ENCODE data around the gene ADORA2A. TPM values are rescaled to one million over a fixed set of nuclear protein-coding genes. Genes with fewer than 3 reads are reported as not detected.

The ADORA2A gene
- total and polyA plus RNA-seq, 2 of the 13 experiments (the other 11 are each of a cell fraction or from before 2014, with no cell fraction given): 3.3 to 5.0 TPM

DNA sequence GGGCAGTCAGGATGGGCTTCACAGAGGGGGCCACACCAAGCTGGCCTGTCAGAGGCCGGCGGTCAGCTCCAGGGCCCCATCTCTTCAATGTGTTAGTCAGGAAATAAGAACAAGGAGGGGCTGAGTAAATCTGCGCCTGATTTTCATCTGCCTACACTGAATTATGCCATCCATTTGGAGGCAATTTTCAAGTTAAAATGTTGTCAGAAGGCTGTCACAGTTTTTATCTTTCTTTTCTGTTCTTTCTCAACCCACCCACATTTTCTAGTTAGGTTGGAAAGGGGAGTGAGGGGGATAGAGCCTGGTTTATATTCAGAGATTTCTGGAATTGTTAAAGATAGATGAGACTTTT is 18.8 kb downstream of the ADORA2A start:
- intact Hi-C loops (cut with micrococcal nuclease; ENCODE audit: unreplicated experiment): no loop called here
- Histone ChIP-seq H3K9ac (ENCODE audit: insufficient read depth, low read depth, low read length) (no peak overlapping the region), H3K27me3 (ENCODE audit: control insufficient read depth in 1 of 2, insufficient read depth in 2 of 2, low read length in 2 of 2) (peaks cover 0 to 3% of the 10 kb centered on the region in 2 experiments; a peak in 2 of 5 replicates), H3K4me3 (replicated peaks in 1 of 3; ENCODE audit: insufficient read depth in 1 of 3, low read depth in 2 of 3, low read length in 3 of 3) (no peak overlapping the region), H3K4me1 (ENCODE audit: insufficient read depth, low read length) (peaks cover 31% of the 10 kb centered on the region), H3K36me3 (replicated peaks in 1 of 2; ENCODE audit: control insufficient read depth in 1 of 2, insufficient read depth in 2 of 2, low read length in 2 of 2) (no peaks in the 10 kb centered on the region; a peak in 1 of 5 replicates), H3K4me2 (ENCODE audit: low read depth, low read length) (no peak overlapping the region), H4K20me1 (ENCODE audit: insufficient read depth, low read length) (no peaks in the 10 kb centered on the region), H3K27ac (ENCODE audit: extremely low read length, insufficient read depth, low read length) (no peak overlapping the region), H3K79me2 (ENCODE audit: insufficient read depth, low read length) (no peaks in the 10 kb centered on the region), H2AFZ (ENCODE audit: low read length) (no peak overlapping the region), H3K9me3 (ENCODE audit: low read length) (no peaks in the 10 kb centered on the region)
- in situ Hi-C loops (cut with HindIII; ENCODE audit: extremely low pct_ligation_motif_present, low pct_unique_long_range_greater_than_20kb): no loop called here
- 55% methylated on average over 3 of the region's 3 CpGs for WGBS (ENCODE audit: low lambda C conversion rate)
- TF ChIP-seq EZH2 (conservative IDR thresholded peaks at IDR 0.05; ENCODE audit: low read depth, low read length) (no peak), RAD21 (CRISPR knock-in tag; IDR thresholded peaks at IDR 0.05) (no peak), SALL1 (CRISPR knock-in tag; IDR thresholded peaks at IDR 0.05) (no peak)
- no peak for DNase-seq (ENCODE audit: low spot score)
- ChIA-PET POLR2A (no interaction called here), CTCF (ENCODE audit: low intra/inter-chr PET ratio, low total read pairs) (no interaction called here)
- no peak for ATAC-seq
- no TSS peak for BruUV-seq (replicated peaks)
- no peak for FAIRE-seq

DNA sequence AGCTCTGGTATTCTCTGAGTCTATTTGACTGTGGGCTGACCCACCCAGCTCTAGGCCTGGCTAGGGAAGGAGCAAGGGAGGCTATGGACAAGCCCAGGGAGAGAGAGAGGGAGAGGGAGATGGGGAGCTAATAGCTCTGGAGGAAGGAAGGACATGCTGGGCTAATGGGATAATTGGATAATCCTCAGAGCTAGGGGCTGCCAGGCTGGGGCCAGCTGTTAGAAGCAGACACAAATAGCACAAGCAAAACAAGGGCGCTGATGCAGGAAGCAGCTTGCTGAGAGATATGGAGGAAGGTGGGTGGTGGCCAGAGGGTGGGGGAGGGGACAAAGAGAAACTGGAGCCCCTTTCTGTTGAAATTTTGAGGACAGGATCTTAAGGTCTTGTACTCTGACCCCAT is 23.2 kb downstream of the ADORA2A start:
- intact Hi-C loops (cut with micrococcal nuclease; ENCODE audit: unreplicated experiment): no loop called here
- no peaks in the 10 kb centered on the region for H4K20me1 ChIP-seq (ENCODE audit: insufficient read depth, low read length)
- TF ChIP-seq NCOA1 (CRISPR knock-in tag; IDR thresholded peaks at IDR 0.05) (no peak), FOXP1 (IDR thresholded peaks at IDR 0.05) (no peak), FOXP1 (CRISPR knock-in tag; IDR thresholded peaks at IDR 0.05) (no peak), ARHGAP35 (CRISPR knock-in tag; IDR thresholded peaks at IDR 0.05; ENCODE audit: borderline replicate concordance) (no peak), FOXK1 (CRISPR knock-in tag; IDR thresholded peaks at IDR 0.05; ENCODE audit: borderline replicate concordance, low read depth) (no peak), ZNF781 (CRISPR knock-in tag; IDR thresholded peaks at IDR 0.05; ENCODE audit: borderline replicate concordance, not compliant biosample characterization) (no peak), PCBP1 (IDR thresholded peaks at IDR 0.05; ENCODE audit: borderline replicate concordance, low read depth, low read length) (no peak), SYNCRIP (IDR thresholded peaks at IDR 0.05; ENCODE audit: insufficient read depth, low read depth, low read length) (no peak)
- TF ChIP-seq, protein P1, sequence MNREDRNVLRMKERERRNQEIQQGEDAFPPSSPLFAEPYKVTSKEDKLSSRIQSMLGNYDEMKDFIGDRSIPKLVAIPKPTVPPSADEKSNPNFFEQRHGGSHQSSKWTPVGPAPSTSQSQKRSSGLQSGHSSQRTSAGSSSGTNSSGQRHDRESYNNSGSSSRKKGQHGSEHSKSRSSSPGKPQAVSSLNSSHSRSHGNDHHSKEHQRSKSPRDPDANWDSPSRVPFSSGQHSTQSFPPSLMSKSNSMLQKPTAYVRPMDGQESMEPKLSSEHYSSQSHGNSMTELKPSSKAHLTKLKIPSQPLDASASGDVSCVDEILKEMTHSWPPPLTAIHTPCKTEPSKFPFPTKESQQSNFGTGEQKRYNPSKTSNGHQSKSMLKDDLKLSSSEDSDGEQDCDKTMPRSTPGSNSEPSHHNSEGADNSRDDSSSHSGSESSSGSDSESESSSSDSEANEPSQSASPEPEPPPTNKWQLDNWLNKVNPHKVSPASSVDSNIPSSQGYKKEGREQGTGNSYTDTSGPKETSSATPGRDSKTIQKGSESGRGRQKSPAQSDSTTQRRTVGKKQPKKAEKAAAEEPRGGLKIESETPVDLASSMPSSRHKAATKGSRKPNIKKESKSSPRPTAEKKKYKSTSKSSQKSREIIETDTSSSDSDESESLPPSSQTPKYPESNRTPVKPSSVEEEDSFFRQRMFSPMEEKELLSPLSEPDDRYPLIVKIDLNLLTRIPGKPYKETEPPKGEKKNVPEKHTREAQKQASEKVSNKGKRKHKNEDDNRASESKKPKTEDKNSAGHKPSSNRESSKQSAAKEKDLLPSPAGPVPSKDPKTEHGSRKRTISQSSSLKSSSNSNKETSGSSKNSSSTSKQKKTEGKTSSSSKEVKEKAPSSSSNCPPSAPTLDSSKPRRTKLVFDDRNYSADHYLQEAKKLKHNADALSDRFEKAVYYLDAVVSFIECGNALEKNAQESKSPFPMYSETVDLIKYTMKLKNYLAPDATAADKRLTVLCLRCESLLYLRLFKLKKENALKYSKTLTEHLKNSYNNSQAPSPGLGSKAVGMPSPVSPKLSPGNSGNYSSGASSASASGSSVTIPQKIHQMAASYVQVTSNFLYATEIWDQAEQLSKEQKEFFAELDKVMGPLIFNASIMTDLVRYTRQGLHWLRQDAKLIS (CRISPR knock-in tag; IDR thresholded peaks at IDR 0.05): no peak
- TF ChIP-seq, protein P2, sequence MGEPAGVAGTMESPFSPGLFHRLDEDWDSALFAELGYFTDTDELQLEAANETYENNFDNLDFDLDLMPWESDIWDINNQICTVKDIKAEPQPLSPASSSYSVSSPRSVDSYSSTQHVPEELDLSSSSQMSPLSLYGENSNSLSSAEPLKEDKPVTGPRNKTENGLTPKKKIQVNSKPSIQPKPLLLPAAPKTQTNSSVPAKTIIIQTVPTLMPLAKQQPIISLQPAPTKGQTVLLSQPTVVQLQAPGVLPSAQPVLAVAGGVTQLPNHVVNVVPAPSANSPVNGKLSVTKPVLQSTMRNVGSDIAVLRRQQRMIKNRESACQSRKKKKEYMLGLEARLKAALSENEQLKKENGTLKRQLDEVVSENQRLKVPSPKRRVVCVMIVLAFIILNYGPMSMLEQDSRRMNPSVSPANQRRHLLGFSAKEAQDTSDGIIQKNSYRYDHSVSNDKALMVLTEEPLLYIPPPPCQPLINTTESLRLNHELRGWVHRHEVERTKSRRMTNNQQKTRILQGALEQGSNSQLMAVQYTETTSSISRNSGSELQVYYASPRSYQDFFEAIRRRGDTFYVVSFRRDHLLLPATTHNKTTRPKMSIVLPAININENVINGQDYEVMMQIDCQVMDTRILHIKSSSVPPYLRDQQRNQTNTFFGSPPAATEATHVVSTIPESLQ (CRISPR knock-in tag; conservative IDR thresholded peaks at IDR 0.05): no peak
- TF ChIP-seq, protein P3, sequence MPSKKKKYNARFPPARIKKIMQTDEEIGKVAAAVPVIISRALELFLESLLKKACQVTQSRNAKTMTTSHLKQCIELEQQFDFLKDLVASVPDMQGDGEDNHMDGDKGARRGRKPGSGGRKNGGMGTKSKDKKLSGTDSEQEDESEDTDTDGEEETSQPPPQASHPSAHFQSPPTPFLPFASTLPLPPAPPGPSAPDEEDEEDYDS (CRISPR knock-in tag; IDR thresholded peaks at IDR 0.05): no peak

More for the DNA sequence above, 23.2 kb downstream of the ADORA2A start:
- Histone ChIP-seq H2AFZ (ENCODE audit: low read length) (no peak overlapping the region), H3K27ac (ENCODE audit: extremely low read length, insufficient read depth, low read length) (no peak overlapping the region), H3K36me3 (replicated peaks in 1 of 2; ENCODE audit: control insufficient read depth in 1 of 2, insufficient read depth in 2 of 2, low read length in 2 of 2) (no peaks in the 10 kb centered on the region), H3K9me3 (ENCODE audit: low read length) (no peaks in the 10 kb centered on the region), H3K9ac (ENCODE audit: insufficient read depth, low read depth, low read length) (no peak overlapping the region), H3K4me3 (replicated peaks in 1 of 3; ENCODE audit: insufficient read depth in 1 of 3, low read depth in 2 of 3, low read length in 3 of 3) (no peak overlapping the region), H3K4me2 (ENCODE audit: low read depth, low read length) (no peak overlapping the region), H3K27me3 (ENCODE audit: control insufficient read depth in 1 of 2, insufficient read depth in 2 of 2, low read length in 2 of 2) (peaks cover 0 to 3% of the 10 kb centered on the region in 2 experiments; a peak in 2 of 5 replicates), H3K79me2 (ENCODE audit: insufficient read depth, low read length) (no peaks in the 10 kb centered on the region), H3K4me1 (ENCODE audit: insufficient read depth, low read length) (peaks cover 29% of the 10 kb centered on the region)
- FAIRE-seq: no peak
- WGBS (ENCODE audit: low lambda C conversion rate): 82% methylated on average over 1 of the region's 1 CpG
- DNase-seq (ENCODE audit: low spot score): no peak
- BruUV-seq (replicated peaks): no TSS peak
- POLR2A ChIA-PET: interaction anchor here (1.0 kb wide), 1 partner anchor 10 kb away, joined by 4 read pairs; no protein-coding TSS in a partner anchor
- CTCF ChIA-PET (ENCODE audit: low intra/inter-chr PET ratio, low total read pairs): no interaction called here
- in situ Hi-C loops (cut with HindIII; ENCODE audit: extremely low pct_ligation_motif_present, low pct_unique_long_range_greater_than_20kb): no loop called here
- ATAC-seq: no peak

All from HepG2 (cell line).